ENCODE results near the gene AJAP1. TPM values are rescaled to one million over a fixed set of nuclear protein-coding genes. Genes with fewer than 3 reads are reported as not detected.

Gene AJAP1
- polyA plus RNA-seq, 1 donor from 2014 or later = 7.9 TPM

GRCh38 chr1:4838231-4838630 is 183.8 kb downstream of the AJAP1 start:
- H3K27ac ChIP-seq (ENCODE audit: low read length) = no peak overlapping the region
- TF ChIP-seq EZH2 (IDR thresholded peaks at IDR 0.05; ENCODE audit: borderline replicate concordance, insufficient read depth, low read length, poor library complexity, severe bottlenecking) (no peak), EP300 (conservative IDR thresholded peaks at IDR 0.05; ENCODE audit: poor library complexity, severe bottlenecking) (no peak), TAF1 (IDR thresholded peaks at IDR 0.05; ENCODE audit: low read depth) (no peak), MXI1 (conservative IDR thresholded peaks at IDR 0.05; ENCODE audit: poor library complexity, severe bottlenecking) (no peak), SMC3 (conservative IDR thresholded peaks at IDR 0.05; ENCODE audit: poor library complexity) (no peak), REST (IDR thresholded peaks at IDR 0.05; ENCODE audit: borderline replicate concordance) (no peak), RAD21 (conservative IDR thresholded peaks at IDR 0.05) (no peak), CTCF (IDR thresholded peaks at IDR 0.05; ENCODE audit: poor library complexity, severe bottlenecking) (no peak), POLR2AphosphoS5 (IDR thresholded peaks at IDR 0.05) (no peak)
- no peak overlapping the region for H3K9ac ChIP-seq (ENCODE audit: low read length)
- no peak overlapping the region for H2AFZ ChIP-seq (ENCODE audit: low read depth, low read length)
- H3K4me3 ChIP-seq (ENCODE audit: low read length) = no peak overlapping the region
- H3K9me3 ChIP-seq (ENCODE audit: low read length) = no peaks in the 10 kb centered on the region
- H3K9me2 ChIP-seq (ENCODE audit: insufficient read depth, low read length) = no peaks in the 10 kb centered on the region
- no peaks in the 10 kb centered on the region for H3K36me3 ChIP-seq (ENCODE audit: insufficient read depth, low read length)
- H3F3A ChIP-seq (ENCODE audit: insufficient read depth, low read length, poor library complexity, severe bottlenecking) = no peaks in the 10 kb centered on the region
- H3K4me2 ChIP-seq (ENCODE audit: low read length) = no peak overlapping the region
- H3K27me3 ChIP-seq (ENCODE audit: insufficient read depth, low read depth, low read length) = no peaks in the 10 kb centered on the region
- H4K20me1 ChIP-seq (ENCODE audit: insufficient read depth) = no peaks in the 10 kb centered on the region
- no peaks in the 10 kb centered on the region for H3K79me2 ChIP-seq (replicated peaks; ENCODE audit: insufficient read depth, low read length)

Measured in neural cell (in vitro differentiated cells).